PC-3 (cell line): ENCODE results near the gene ZNF629. TPM values are rescaled to one million over a fixed set of nuclear protein-coding genes. Genes with fewer than 3 reads are reported as not detected.

Experiments used
- ATAC-seq: fragments of 200-7000 bp; cut with Tn5 transposase; 2 replicates; pipeline ENCODE4 v1.9.1; 2020; ENCODE audit warnings: mild to moderate bottlenecking, moderate library complexity
- BruUV-seq: library from RNA; stranded (reverse); fragments of 400-500 nt; replicated peaks from 2 replicates; lab custom pipeline; 2021; lab: Mats Ljungman, UMichigan
- CTCF ChIA-PET: fragments of 300-600 bp; sonication (Branson Sonifier 250); formaldehyde crosslinking; loops from one replicate; lab custom pipeline; 2022; ENCODE audit warnings: antibody characterized with exemption; lab: Charles Lee
- POLR2A ChIA-PET: fragments of 300-600 bp; sonication (Branson Sonifier 250); formaldehyde crosslinking; loops from one replicate; lab custom pipeline; 2022; ENCODE audit warnings: antibody characterized with exemption; ENCODE audit not compliant: unreplicated experiment; lab: Charles Lee
- DNase-seq: peaks from one replicate; pipeline ENCODE4 v3.0.0-alpha.2; 2015
- H2AFZ ChIP-seq: fragments of 300-600 bp; sonication (generic); 2 replicates; pipeline ENCODE4 v1.6.0; 2016; ENCODE audit warnings: antibody characterized with exemption, low read length
- H3F3A ChIP-seq: fragments of 300-600 bp; sonication (generic); one replicate; pipeline ENCODE4 v1.6.0; 2017; ENCODE audit warnings: antibody characterized with exemption, low read length, control low read depth, mild to moderate bottlenecking; ENCODE audit not compliant: unreplicated experiment
- H3K27ac ChIP-seq: fragments of 300-600 bp; sonication (generic); 2 replicates; pipeline ENCODE4 v1.5.1; 2016; ENCODE audit warnings: mild to moderate bottlenecking, low read length
- H3K27me3 ChIP-seq: fragments of 300-600 bp; sonication (generic); 2 replicates; pipeline ENCODE4 v1.6.1; 2016; ENCODE audit warnings: low read length, mixed read lengths
- H3K36me3 ChIP-seq: fragments of 300-600 bp; sonication (generic); 2 replicates; pipeline ENCODE4 v1.6.1; 2016; ENCODE audit warnings: low read depth, mixed run types, low read length, mixed read lengths
- H3K4me1 ChIP-seq: fragments of 300-600 bp; sonication (generic); 2 replicates; pipeline ENCODE4 v1.5.1; 2016; ENCODE audit warnings: low read length; ENCODE audit not compliant: insufficient read depth
- H3K4me2 ChIP-seq: fragments of 300-600 bp; sonication (generic); 2 replicates; pipeline ENCODE4 v1.6.0; 2016; ENCODE audit warnings: low read length
- H3K4me3 ChIP-seq: fragments of 300-600 bp; sonication (generic); 2 replicates; pipeline ENCODE4 v1.5.1; 2016; ENCODE audit warnings: mild to moderate bottlenecking, low read length, mixed read lengths
- H3K79me2 ChIP-seq: fragments of 300-600 bp; sonication (generic); 2 replicates; pipeline ENCODE4 v1.6.1; 2017; ENCODE audit warnings: low read length, mixed read lengths
- H3K9ac ChIP-seq: fragments of 300-600 bp; sonication (generic); 2 replicates; pipeline ENCODE4 v1.6.0; 2016; ENCODE audit warnings: mild to moderate bottlenecking, low read length
- H3K9me2 ChIP-seq: fragments of 300-600 bp; sonication (generic); replicated peaks from 2 replicates; pipeline ENCODE4 v1.6.1; 2016; ENCODE audit warnings: mixed run types, low read length, mixed read lengths
- H3K9me3 ChIP-seq: fragments of 300-600 bp; sonication (generic); 2 replicates; pipeline ENCODE4 v1.6.1; 2016; ENCODE audit warnings: low read length, mixed read lengths
- H4K20me1 ChIP-seq: fragments of 300-600 bp; sonication (generic); 2 replicates; pipeline ENCODE4 v1.6.1; 2016; ENCODE audit warnings: low read length, mixed read lengths
- EZH2 ChIP-seq: fragments of 300-600 bp; sonication (generic); IDR thresholded peaks from one replicate; pipeline ENCODE4 v1.6.1; 2017; ENCODE audit warnings: antibody characterized with exemption, mild to moderate bottlenecking, low read length; ENCODE audit not compliant: unreplicated experiment
- EZH2phosphoT487 ChIP-seq: fragments of 300-600 bp; sonication (generic); IDR thresholded peaks from 2 replicates; pipeline ENCODE4 v1.6.1; 2018; ENCODE audit warnings: mild to moderate bottlenecking, antibody characterized with exemption, low read length, borderline replicate concordance
- intact Hi-C: fragments of 100-400 bp; cut with micrococcal nuclease; formaldehyde crosslinking; loops from 2 replicates; pipeline ENCODE4 v1.9.0; 2023
- total RNA-seq: library from RNA; depleted of rRNA; stranded (reverse); fragments of >200 nt; gene quantifications from 2 replicates; pipeline ENCODE4 v1.2.3, GENCODE V29; 2014
- TF ChIP-seq, protein P1 (sequence below): fragments of 300-600 bp; sonication (generic); conservative IDR thresholded peaks from 2 replicates; pipeline ENCODE4 v1.5.1; 2017; ENCODE audit warnings: antibody characterized with exemption, low read depth, mild to moderate bottlenecking, low read length

The ZNF629 gene
- total RNA-seq, 1 experiment from 2014 or later: 7.8 TPM

DNA sequence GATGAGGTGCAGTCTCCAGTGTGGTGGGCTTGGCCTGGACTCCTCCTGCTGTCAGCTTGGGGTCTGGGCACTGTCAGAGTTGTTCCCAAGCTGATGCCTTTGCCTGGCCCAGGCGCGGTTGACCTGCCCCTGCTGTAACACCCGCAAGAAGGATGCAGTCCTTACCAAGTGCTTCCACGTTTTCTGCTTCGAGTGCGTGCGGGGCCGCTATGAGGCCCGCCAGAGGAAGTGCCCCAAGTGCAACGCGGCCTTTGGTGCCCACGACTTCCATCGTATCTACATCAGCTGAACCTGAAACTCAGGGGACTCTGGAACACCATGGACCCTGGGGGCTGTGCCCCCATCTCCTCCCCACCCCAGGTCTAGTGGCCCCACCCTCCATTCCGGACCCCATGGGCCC lies 13.2 kb downstream of the ZNF629 start:
- peaks cover 5% of the 10 kb centered on the region for H3K4me1 ChIP-seq
- ChIA-PET CTCF (no interaction called here), POLR2A (no interaction called here)
- DNase-seq (no peak), ATAC-seq (no peak)
- no peaks in the 10 kb centered on the region for H3K27me3 ChIP-seq
- H2AFZ ChIP-seq: no peak overlapping the region
- intact Hi-C loops: no loop called here
- H3K9me3 ChIP-seq: no peaks in the 10 kb centered on the region
- H3K4me2 ChIP-seq: no peak overlapping the region
- H3K79me2 ChIP-seq: no peaks in the 10 kb centered on the region
- H3K27ac ChIP-seq: no peak overlapping the region
- no peaks in the 10 kb centered on the region for H3F3A ChIP-seq
- BruUV-seq: no TSS peak
- H3K4me3 ChIP-seq: no peak overlapping the region
- TF ChIP-seq EZH2phosphoT487: no peak
- TF ChIP-seq, protein P1, sequence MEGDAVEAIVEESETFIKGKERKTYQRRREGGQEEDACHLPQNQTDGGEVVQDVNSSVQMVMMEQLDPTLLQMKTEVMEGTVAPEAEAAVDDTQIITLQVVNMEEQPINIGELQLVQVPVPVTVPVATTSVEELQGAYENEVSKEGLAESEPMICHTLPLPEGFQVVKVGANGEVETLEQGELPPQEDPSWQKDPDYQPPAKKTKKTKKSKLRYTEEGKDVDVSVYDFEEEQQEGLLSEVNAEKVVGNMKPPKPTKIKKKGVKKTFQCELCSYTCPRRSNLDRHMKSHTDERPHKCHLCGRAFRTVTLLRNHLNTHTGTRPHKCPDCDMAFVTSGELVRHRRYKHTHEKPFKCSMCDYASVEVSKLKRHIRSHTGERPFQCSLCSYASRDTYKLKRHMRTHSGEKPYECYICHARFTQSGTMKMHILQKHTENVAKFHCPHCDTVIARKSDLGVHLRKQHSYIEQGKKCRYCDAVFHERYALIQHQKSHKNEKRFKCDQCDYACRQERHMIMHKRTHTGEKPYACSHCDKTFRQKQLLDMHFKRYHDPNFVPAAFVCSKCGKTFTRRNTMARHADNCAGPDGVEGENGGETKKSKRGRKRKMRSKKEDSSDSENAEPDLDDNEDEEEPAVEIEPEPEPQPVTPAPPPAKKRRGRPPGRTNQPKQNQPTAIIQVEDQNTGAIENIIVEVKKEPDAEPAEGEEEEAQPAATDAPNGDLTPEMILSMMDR: no peak
- TF ChIP-seq EZH2: no peak
- H3K9ac ChIP-seq: no peak overlapping the region
- H3K9me2 ChIP-seq: no peaks in the 10 kb centered on the region
- H3K36me3 ChIP-seq: peaks cover 4% of the 10 kb centered on the region; the same call in 1 of the 2 replicates
- H4K20me1 ChIP-seq: no peaks in the 10 kb centered on the region

DNA sequence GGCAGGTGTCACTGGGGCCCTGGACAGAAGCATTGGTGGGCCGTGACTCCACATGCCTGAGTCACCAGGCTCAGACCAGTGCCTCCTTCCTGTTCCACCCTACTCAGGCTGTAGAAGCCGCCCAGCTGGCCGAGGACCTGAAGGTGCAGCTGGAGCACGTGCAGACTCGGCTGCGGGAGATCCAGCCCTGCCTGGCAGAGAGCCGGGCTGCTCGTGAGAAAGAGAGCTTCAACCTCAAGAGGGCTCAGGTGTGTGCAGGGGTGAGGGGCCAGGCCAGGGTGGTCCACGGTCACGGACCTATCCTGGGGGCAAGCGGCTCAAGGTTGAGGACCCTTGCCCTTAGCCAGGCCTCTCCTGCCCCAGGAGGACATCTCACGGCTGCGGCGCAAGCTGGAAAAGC lies 15.3 kb downstream of the ZNF629 start:
- no peak overlapping the region for H2AFZ ChIP-seq
- no peak overlapping the region for H3K27ac ChIP-seq
- TF ChIP-seq EZH2 (no peak), EZH2phosphoT487 (no peak)
- TF ChIP-seq, protein P1: no peak
- no peak overlapping the region for H3K4me3 ChIP-seq
- BruUV-seq: no TSS peak
- H3F3A ChIP-seq: no peaks in the 10 kb centered on the region
- DNase-seq (peak; percentile 18), ATAC-seq (peak; percentile 40)
- H3K27me3 ChIP-seq: no peaks in the 10 kb centered on the region
- no peaks in the 10 kb centered on the region for H3K9me3 ChIP-seq
- no peaks in the 10 kb centered on the region for H4K20me1 ChIP-seq
- no peaks in the 10 kb centered on the region for H3K9me2 ChIP-seq
- intact Hi-C loops: no loop called here
- peaks cover 8% of the 10 kb centered on the region; the same call in 1 of the 2 replicates for H3K36me3 ChIP-seq
- H3K9ac ChIP-seq: no peak overlapping the region
- H3K4me2 ChIP-seq: no peak overlapping the region
- CTCF ChIA-PET: no interaction called here
- POLR2A ChIA-PET: no interaction called here
- no peaks in the 10 kb centered on the region for H3K79me2 ChIP-seq
- H3K4me1 ChIP-seq: peaks cover 5% of the 10 kb centered on the region

DNA sequence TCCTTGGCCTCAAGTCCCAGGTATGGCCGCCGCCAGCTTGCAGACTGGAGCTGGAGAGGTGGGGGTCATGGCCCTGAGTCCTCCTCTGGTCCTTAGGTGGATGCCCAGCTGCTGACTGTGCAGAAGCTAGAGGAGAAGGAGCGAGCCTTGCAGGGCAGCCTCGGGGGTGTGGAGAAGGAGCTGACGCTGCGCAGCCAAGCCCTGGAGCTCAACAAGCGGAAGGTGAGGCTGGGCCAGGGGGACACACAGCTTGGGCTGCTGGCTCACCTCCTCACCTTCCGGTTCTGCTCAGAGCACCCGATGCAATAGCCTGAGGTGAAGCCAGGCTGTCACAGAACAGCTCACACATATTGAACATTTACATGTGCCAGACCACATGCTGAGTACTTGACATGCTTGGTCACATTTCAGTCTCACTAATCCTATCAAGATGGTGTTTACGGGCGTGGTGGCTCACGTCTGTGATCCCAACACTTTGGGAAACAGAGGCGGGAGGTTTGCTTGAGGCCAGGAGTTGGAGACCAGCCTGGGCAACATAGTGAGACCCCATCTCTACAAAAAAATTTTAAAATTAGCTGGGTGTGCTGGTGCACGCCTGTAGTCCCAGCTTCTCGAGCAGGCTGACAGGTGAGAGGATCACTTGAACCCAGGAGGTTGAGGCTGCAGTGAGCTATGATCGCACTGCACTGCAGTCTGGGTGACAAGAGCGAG lies 17.5 kb downstream of the ZNF629 start:
- H3K4me2 ChIP-seq: no peak overlapping the region

More for the DNA sequence above, 17.5 kb downstream of the ZNF629 start:
- POLR2A ChIA-PET: interaction anchor here (0.6 kb wide), 1 partner anchor 87 kb away, joined by 4 read pairs; no protein-coding TSS in a partner anchor
- Histone ChIP-seq H3F3A (no peaks in the 10 kb centered on the region), H3K27ac (no peak overlapping the region), H3K4me3 (no peak overlapping the region), H3K27me3 (no peaks in the 10 kb centered on the region), H2AFZ (no peak overlapping the region), H3K4me1 (no peaks in the 10 kb centered on the region), H3K9me2 (no peaks in the 10 kb centered on the region), H3K36me3 (peaks cover 18% of the 10 kb centered on the region; the same call in 1 of the 2 replicates), H3K9ac (no peak overlapping the region), H4K20me1 (no peaks in the 10 kb centered on the region), H3K9me3 (no peaks in the 10 kb centered on the region), H3K79me2 (0 out of 2 replicates have a peak, but pooled peaks cover under 1% of the 10 kb centered on the region)
- DNase-seq: no peak
- intact Hi-C loops: no loop called here
- BruUV-seq: no TSS peak
- CTCF ChIA-PET: interaction anchor here (0.6 kb wide), 1 partner anchor 118 kb away, joined by 3 read pairs; no protein-coding TSS in a partner anchor
- TF ChIP-seq, protein P1: no peak
- no peak for TF ChIP-seq EZH2phosphoT487
- no peak for TF ChIP-seq EZH2
- ATAC-seq: no peak
